Measurements from ENCODE around the gene RNH1. TPM values are rescaled to one million over a fixed set of nuclear protein-coding genes. Genes with fewer than 3 reads are reported as not detected.

Gene RNH1
- total RNA-seq, 2 experiments from 2014 or later = 65.5 to 65.7 TPM

GRCh38 chr11:447923-448731, 58.9 kb downstream of the RNH1 start:
- Histone ChIP-seq H3K4me2 (ENCODE audit: low read length) (peak overlapping the region; percentile 86), H3K4me1 (ENCODE audit: insufficient read depth, low read length, poor library complexity, severe bottlenecking) (peaks cover 37% of the 10 kb centered on the region), H2AFZ (ENCODE audit: low read length) (peak overlapping the region; percentile 35), H3K27ac (ENCODE audit: low read depth, low read length, poor library complexity, severe bottlenecking) (peak overlapping the region; percentile 68), H3K79me2 (ENCODE audit: insufficient read depth, low read depth, low read length) (no peaks in the 10 kb centered on the region; the same call in 1 of the 2 replicates), H3K9me2 (ENCODE audit: insufficient read depth, low read length) (no peaks in the 10 kb centered on the region), H4K20me1 (ENCODE audit: insufficient read depth, low read length) (no peaks in the 10 kb centered on the region), H3K4me3 (ENCODE audit: low read depth, low read length, poor library complexity, severe bottlenecking) (peak overlapping the region; percentile 74), H3K36me3 (ENCODE audit: insufficient read depth, low read length) (peaks cover 3% of the 10 kb centered on the region; the same call in 1 of the 2 replicates), H3K9me3 (ENCODE audit: low read length) (no peaks in the 10 kb centered on the region)
- intact Hi-C loops (cut with micrococcal nuclease; ENCODE audit: unreplicated experiment) = loop anchor here (1.0 to 5.0 kb wide), 6 partner anchors 41 to 275 kb away; partner anchors contain the start of genes HRAS and LRRC56
- POLR2A ChIA-PET = interaction anchor here (0.8 to 1.7 kb wide), 5 partner anchors 41 to 1559 kb away, joined by 3 to 6 read pairs (median 5); partner anchors contain the start of gene TMEM80
- CTCF ChIA-PET (ENCODE audit: unreplicated experiment) = interaction anchor here (0.6 to 2.2 kb wide), 2 partner anchors 41 to 43 kb away, joined by 3 to 13 read pairs; no protein-coding TSS in a partner anchor
- TF ChIP-seq CTCF (conservative IDR thresholded peaks at IDR 0.05; ENCODE audit: low read length) (peak; percentile 86), EZH2phosphoT487 (IDR thresholded peaks at IDR 0.05; ENCODE audit: borderline replicate concordance, low read depth, low read length) (no peak)
- BruUV-seq (replicated peaks) = TSS peak; percentile 77
- DNase-seq (ENCODE audit: low spot score) = peak; percentile 96

- ChIA-PET CTCF (ENCODE audit: unreplicated experiment) (interaction anchor here (0.5 to 1.0 kb wide), 2 partner anchors 39 to 84 kb away, joined by 3 to 5 read pairs; no protein-coding TSS in a partner anchor), POLR2A (interaction anchor here (0.5 kb wide), 1 partner anchor 34 kb away, joined by 3 read pairs; no protein-coding TSS in a partner anchor)
- Histone ChIP-seq H3K36me3 (ENCODE audit: insufficient read depth, low read length) (no peaks in the 10 kb centered on the region), H3K27ac (ENCODE audit: low read depth, low read length, poor library complexity, severe bottlenecking) (no peak overlapping the region), H3K4me1 (ENCODE audit: insufficient read depth, low read length, poor library complexity, severe bottlenecking) (peaks cover 27% of the 10 kb centered on the region), H3K79me2 (ENCODE audit: insufficient read depth, low read depth, low read length) (no peaks in the 10 kb centered on the region; the same call in 1 of the 2 replicates), H3K4me3 (ENCODE audit: low read depth, low read length, poor library complexity, severe bottlenecking) (no peak overlapping the region), H3K9me3 (ENCODE audit: low read length) (no peaks in the 10 kb centered on the region), H2AFZ (ENCODE audit: low read length) (peak overlapping the region; percentile 20; the same call in 1 of the 2 replicates), H3K9me2 (ENCODE audit: insufficient read depth, low read length) (no peaks in the 10 kb centered on the region), H3K4me2 (ENCODE audit: low read length) (no peak overlapping the region), H4K20me1 (ENCODE audit: insufficient read depth, low read length) (no peaks in the 10 kb centered on the region)
- TF ChIP-seq CTCF (conservative IDR thresholded peaks at IDR 0.05; ENCODE audit: low read length) = no peak
- TF ChIP-seq EZH2phosphoT487 (IDR thresholded peaks at IDR 0.05; ENCODE audit: borderline replicate concordance, low read depth, low read length) = no peak
- intact Hi-C loops (cut with micrococcal nuclease; ENCODE audit: unreplicated experiment) = loop anchor here (5.0 kb wide), 1 partner anchor 90 kb away; the partner anchor contains the start of genes HRAS and LRRC56
- BruUV-seq (replicated peaks) = no TSS peak
- peak; percentile 24 for DNase-seq (ENCODE audit: low spot score)
Measured at GRCh38 chr11:446891-447290, 60.2 kb downstream of the RNH1 start.

Measured in OCI-LY7 (cell line).